NCI-H128 (cell line): Measurements from ENCODE around the gene TPPP.

Experiments
- DNase-seq: peaks from one replicate; lab custom pipeline; 2025; ENCODE audit not compliant: unreplicated experiment; lab: John Stamatoyannopoulos, UW

The TPPP gene

DNA sequence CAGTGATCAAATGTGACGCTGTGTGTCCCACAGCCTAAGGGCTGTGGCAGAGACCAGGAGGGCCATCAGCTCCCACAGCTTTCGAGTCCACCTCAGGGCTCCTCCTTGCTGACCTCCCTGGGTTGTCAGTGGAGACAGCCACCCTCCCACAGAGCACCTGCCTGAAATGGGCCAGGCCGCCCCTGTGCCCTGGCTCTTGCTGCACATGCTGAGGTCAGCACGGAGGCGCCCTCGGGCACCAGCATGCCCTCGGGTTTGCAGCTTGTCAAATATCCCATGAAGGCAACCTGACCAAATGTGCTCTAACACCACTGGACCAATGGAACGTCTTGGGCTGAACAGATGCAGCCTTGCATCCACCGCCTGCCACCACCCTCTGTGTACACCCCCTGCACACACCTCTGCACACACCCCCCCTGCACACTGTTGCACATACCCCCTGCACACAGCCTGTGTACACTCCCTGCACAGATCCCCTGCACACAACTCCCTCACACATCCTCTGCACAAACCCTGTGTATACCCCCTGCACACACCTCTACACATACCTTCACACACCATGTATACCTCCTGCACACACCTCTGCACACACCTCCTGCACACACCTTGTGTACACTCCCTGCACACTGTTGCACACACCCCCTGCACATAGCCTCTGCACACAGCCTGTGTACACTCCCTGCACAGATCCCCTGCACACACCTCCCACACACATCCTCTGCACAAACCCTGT lies 83.0 kb downstream of the TPPP start:
- DNase-seq = no peak
